Uterus (tissue), 2 donors: Measurements from ENCODE around the gene CD200R1.

Experiments
- CTCF ChIP-seq, 4 experiments: fragments of 200-600 bp in 2 of 4; fragments of 450-650 bp in 2 of 4; sonication (generic) in 2 of 4; IDR thresholded peaks; one replicate each; pipeline ENCODE4 v1.5.1; 2016 to 2019; ENCODE audit warnings: antibody characterized with exemption in 4 of 4, mild to moderate bottlenecking in 2 of 4, moderate library complexity in 1 of 4
- POLR2A ChIP-seq, 2 donors: fragments of 450-650 bp; IDR thresholded peaks; one replicate each; pipeline ENCODE4 v1.6.1; 2016; ENCODE audit warnings: antibody characterized with exemption in 2 of 2, mild to moderate bottlenecking in 1 of 2, moderate library complexity in 1 of 2

DNA sequence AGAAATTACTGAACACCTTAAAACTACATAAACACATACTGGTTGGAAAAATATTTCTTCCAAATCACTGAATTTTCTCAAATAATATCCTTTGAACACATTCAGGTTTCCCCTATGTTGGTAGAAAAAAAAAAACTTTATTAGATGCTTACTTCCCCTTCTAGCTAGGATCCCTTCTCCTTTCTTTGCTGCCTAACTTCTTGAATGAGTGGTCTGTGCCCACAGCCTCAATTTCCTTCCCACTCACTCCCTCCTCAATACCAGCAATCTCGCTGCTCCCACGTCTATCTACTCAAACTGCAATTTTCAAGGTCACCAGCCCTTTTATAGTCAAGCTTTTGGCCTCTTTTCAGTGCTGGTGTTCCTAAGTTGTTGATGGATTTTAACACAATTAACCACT is 8.3 kb downstream of the CD200R1 start:
- TF ChIP-seq CTCF (IDR thresholded peaks at IDR 0.05) (no peak), POLR2A (IDR thresholded peaks at IDR 0.05) (no peak)
